Stimulated activated CD8-positive, alpha-beta memory T cell treated with anti-CD3 and anti-CD28 coated beads, Interleukin-7, amount 100 ng/mL, for 48 hours (primary cell): ENCODE data around the gene LRFN3.
"Not testable (repeated sequence)": the region's sequence is repeated elsewhere in the genome, so short reads cannot be mapped to it uniquely, and the experiment has no call there.

Experiments
- DNase-seq, 2 donors: peaks; one replicate each; pipeline ENCODE4 v3.0.0-alpha.2; 2020; ENCODE audit warnings: low read depth in 1 of 2; ENCODE audit errors: extremely low read depth in 1 of 2

The LRFN3 gene

GRCh38 chr19:35963514-35963913 lies 27.3 kb downstream of the LRFN3 start:
- DNase-seq = no peak

GRCh38 chr19:35966771-35967170 lies 30.6 kb downstream of the LRFN3 start:
- DNase-seq = no peak

DNA sequence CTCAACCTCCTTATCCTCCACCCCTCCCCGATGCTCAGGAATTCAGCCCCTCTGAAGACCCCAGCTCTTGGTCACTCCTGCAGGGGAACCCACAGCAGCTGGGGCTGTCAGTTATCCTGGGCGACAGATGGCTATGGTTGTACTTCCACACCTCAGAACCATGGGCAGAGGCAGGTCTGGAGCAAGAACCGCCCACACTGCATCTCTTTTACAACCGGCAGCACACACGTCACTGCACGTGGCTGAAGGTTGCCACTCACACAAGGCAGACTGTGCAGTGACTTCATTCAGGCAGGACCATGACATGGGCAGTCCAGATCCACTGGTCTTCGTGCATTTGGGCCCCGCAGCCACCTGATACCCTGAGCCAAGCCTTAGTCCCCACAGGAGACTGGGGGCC lies 37.3 kb downstream of the LRFN3 start:
- no peak for DNase-seq

GRCh38 chr19:35975608-35976214 lies 39.5 kb downstream of the LRFN3 start:
- no peak for DNase-seq

DNA sequence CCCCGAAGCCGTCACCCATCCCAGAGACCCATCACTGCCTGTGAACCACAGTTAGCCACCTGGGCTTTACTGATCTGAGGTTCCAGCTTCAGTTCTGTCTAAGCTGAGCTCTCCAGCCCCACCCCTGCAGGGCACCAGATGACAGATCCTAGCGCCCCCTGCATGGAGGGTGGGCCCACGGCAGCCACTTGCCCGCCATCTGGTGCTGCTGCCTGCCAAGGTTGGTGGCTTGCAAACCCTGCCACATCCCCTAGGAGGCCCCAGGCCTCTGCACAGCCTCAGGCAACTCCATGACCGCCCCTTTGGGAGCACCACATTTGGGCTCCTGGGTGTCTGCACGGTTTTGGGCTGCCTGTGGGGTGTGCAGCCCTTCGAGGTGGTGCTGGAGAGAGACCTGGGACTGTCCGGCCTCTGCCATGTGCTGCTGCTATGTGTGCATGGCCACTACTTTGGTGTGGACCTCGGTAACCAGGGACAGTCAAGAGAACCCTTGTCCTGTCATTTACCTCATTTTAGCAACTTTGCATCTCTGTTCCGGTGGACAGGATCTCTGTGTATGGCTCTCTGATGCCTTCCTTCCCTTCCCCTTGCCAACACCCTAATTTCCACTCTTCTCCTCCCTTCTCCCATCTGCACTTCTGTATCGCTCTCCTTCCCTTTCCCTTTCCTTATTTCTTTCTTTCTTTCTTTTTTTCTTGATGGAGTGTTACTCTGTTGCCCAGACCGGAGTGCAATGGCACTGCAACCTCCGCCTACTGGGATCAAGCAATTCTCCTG lies 41.5 kb downstream of the LRFN3 start:
- peak in 1 of 2 donors; percentile 33 for DNase-seq

DNA sequence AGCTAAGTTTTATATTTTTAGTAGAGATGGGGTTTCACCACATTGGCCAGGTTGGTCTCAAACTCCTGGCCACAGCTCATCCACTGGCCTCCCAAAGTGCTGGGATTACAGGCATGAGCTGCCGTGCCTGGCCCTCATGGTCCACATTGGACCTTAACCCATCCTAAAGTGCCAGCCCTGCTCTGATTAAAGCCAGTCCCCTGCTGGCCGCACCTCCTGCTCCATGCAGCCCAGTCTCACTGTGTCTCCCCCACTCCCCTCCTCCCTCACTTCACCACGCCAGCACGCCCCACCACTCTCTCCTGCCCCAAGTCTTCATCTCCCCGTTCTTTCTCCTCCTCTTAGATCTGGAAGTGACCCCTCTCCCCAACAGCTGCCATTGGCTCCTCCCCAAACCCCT lies 42.1 kb downstream of the LRFN3 start:
- no peak for DNase-seq

DNA sequence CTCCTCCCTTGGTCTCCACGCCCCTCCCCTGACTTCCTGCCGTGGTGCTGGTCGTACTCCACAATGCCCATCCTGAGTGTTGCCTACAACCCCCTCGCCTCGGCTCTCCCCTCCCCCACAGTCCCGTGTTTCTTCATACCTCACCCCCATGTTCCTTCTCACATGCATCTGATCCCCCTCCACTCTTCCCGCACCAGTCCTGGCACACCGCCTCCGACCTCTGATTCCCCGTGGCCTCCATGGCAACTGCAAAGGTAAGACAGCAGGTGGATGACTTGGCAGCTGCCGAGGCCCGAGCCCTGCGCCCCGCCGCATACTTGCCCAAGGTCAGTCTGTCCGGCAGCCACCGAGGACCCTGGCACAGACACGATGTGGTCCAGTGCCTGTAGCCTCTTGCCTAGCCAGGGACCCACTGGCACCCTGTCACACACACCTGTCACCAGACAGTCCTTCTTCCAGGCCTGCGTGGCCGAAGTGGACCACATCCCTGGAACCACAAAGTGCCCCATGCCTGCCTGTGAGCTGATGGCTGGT lies 42.7 kb downstream of the LRFN3 start:
- no peak for DNase-seq

GRCh38 chr19:35980997-35981396 lies 44.8 kb downstream of the LRFN3 start:
- DNase-seq = not testable (repeated sequence)

- DNase-seq = no peak
Measured at GRCh38 chr19:35983177-35983576, 47.0 kb downstream of the LRFN3 start.

- DNase-seq = no peak
Measured at GRCh38 chr19:35986111-35986510, 49.9 kb downstream of the LRFN3 start.

DNA sequence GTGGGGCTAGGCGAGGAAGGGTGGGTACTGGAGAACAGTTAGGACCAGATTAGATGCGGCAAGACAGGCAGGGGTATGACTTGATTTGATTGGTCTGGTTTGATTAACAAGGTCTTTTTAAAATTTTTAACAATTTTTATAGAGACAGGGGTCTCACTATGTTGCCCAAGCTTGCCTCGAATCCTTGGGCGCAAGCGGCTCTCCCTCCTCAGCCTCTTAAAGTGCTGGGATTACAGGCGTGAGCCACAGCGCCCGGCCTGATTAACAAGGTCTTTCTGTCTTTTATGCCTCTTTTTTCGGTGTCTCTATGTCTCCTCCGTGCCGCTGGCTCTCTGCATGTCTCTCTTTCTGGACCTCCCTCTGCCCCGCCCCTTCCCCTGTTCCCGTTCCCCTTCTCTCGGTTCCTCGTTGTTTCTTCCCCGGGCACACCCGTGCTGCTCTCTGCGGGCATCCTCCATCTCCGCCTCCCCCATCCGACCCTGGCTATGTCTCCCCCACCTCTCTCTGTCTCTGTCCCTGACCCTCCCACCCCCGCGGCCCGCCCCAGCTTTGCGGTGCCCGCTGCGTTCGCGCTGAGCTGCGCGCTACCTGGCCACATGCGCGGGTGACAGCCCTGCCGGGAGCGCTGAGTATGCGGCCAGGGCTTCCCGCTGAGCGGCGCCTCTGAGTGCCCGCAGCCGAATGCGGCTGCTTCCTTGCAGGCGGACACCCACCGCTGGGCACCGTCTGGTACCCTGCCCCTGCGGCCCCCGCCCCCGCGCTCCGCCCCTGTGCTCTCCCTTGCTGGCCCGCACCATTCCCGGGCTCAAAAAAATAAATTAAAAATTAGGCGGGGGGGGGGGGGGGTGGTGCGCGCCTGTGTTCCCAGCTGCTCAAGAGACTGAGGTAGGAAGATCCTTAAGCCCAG lies 50.7 kb downstream of the LRFN3 start:
- DNase-seq = no peak

GRCh38 chr19:35987571-35987896 lies 51.4 kb downstream of the LRFN3 start:
- no peak for DNase-seq

DNA sequence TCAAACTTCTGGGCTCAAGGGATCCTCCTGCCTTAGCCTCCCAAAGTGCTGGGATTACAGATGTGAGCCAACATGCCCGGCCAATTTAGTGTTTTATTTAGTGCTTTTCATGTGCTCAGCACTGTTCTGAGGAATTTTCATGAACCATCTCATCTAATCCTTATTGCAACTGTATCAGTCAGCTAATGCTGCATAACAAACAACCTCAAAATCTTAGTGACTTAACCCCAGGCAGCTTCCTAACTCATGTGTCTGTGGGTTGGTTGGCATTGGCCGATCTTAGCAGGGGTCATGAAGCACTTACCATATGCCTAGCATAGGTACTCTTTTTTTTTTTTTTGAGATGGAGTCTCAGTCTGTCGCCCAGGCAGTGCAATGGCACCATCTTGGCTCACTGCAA lies 52.6 kb downstream of the LRFN3 start:
- no peak for DNase-seq

DNA sequence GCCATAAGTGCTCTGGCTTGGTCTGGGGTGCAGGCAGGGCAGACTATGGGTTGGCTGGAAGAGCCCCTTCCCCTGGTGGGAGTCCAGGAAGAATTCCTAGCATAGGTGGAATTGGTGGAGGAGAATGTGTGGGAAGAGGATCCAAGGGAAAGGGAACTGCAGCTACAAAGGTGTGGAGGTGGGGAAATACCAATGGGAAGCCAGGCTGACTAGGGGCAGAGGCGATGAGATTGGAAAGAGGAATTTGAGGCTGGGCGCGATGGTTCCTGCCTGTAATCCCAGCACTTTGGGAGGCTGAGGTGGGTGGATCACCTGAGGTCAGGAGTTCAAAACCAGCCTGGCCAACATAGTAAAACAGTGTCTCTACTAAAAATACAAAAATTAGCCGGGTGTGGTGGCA lies 54.0 kb downstream of the LRFN3 start:
- no peak for DNase-seq

GRCh38 chr19:35990771-35991730 lies 54.9 kb downstream of the LRFN3 start:
- no peak for DNase-seq

GRCh38 chr19:35991731-35992450 lies 55.7 kb downstream of the LRFN3 start:
- DNase-seq = no peak

GRCh38 chr19:35992907-35993765 lies 57.0 kb downstream of the LRFN3 start:
- DNase-seq = no peak

- DNase-seq = no peak
Measured at GRCh38 chr19:35993923-35994598, 57.9 kb downstream of the LRFN3 start.
